MCF 10A (cell line): Measurements from ENCODE around the gene PLK1. TPM values are rescaled to one million over a fixed set of nuclear protein-coding genes. Genes with fewer than 3 reads are reported as not detected.

Experiments used
- BruUV-seq: library from RNA; stranded (reverse); fragments of 400-500 nt; replicated peaks from 2 replicates; lab custom pipeline; 2021; lab: Mats Ljungman, UMichigan
- CTCF ChIA-PET: fragments of 300-600 bp; sonication (Branson Sonifier 250); formaldehyde crosslinking; extraction: SDS; loops from one replicate; lab custom pipeline; 2021; ENCODE audit warnings: antibody characterized with exemption, inconsistent platforms; lab: Yijun Ruan, JAX
- POLR2A ChIA-PET: fragments of 300-600, 350-650 bp; sonication (Branson Sonifier 250); formaldehyde crosslinking; extraction: SDS; loops from one replicate; lab custom pipeline; 2020; ENCODE audit warnings: antibody characterized with exemption, inconsistent platforms; lab: Yijun Ruan, JAX
- DNase-seq: peaks from one replicate; pipeline ENCODE4 v3.0.0-alpha.2; 2018; ENCODE audit not compliant: unreplicated experiment
- H3K27ac Mint-ChIP-seq: one replicate; pipeline ENCODE4 v1.8.0; 2022; ENCODE audit warnings: mild to moderate bottlenecking, low read depth, mixed read lengths; ENCODE audit not compliant: unreplicated experiment
- H3K27me3 Mint-ChIP-seq: one replicate; pipeline ENCODE4 v1.8.0; 2022; ENCODE audit warnings: mixed read lengths; ENCODE audit not compliant: insufficient read depth, unreplicated experiment
- H3K36me3 Mint-ChIP-seq: one replicate; pipeline ENCODE4 v1.8.0; 2022; ENCODE audit warnings: mild to moderate bottlenecking, moderate library complexity, mixed read lengths; ENCODE audit not compliant: insufficient read depth, unreplicated experiment
- H3K4me1 Mint-ChIP-seq: one replicate; pipeline ENCODE4 v1.8.0; 2022; ENCODE audit warnings: mixed read lengths; ENCODE audit not compliant: insufficient read depth, unreplicated experiment
- H3K4me3 Mint-ChIP-seq: one replicate; pipeline ENCODE4 v1.8.0; 2022; ENCODE audit warnings: mild to moderate bottlenecking, moderate library complexity, mixed read lengths; ENCODE audit not compliant: unreplicated experiment
- H3K9me3 Mint-ChIP-seq: one replicate; pipeline ENCODE4 v1.8.0; 2022; ENCODE audit warnings: mixed read lengths; ENCODE audit not compliant: unreplicated experiment
- intact Hi-C: fragments of 100-400 bp; cut with micrococcal nuclease; formaldehyde crosslinking; loops from 2 replicates; pipeline ENCODE4 v1.14.1; 2022
- total RNA-seq: library from RNA; stranded (reverse); gene quantifications from 2 replicates; pipeline ENCODE4 v1.2.3, GENCODE V29; 2022
- TF ChIP-seq, protein P1 (sequence below): fragments of 200-600 bp; IDR thresholded peaks from one replicate; pipeline ENCODE4 v1.8.0; 2022; ENCODE audit warnings: antibody characterized with exemption, mild to moderate bottlenecking; ENCODE audit not compliant: unreplicated experiment

Gene PLK1
- total RNA-seq, 1 experiment from 2014 or later = 74.8 TPM

DNA sequence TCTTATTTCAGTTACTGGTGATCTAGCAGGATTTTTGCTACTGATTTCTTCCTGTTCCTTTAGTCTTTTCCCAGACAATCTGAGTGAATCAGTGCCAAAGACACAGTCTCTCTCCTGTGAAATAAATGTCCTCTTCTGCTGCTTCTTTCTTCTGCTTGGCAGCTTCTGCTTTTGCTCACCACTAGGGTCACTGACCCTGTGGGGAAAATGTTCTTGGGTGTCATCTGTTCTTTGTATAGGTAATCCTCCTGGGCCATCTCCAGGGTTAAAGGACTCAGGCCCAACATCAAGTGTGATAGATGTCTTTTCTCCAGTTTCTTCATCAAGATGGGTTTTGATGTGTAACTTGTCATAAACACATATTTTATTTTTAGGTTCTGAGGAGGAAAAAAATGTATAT is 42.7 kb upstream of the PLK1 start:
- DNase-seq = no peak
- H3K36me3 Mint-ChIP-seq = peaks cover 61% of the 10 kb centered on the region
- intact Hi-C loops = no loop called here
- H3K27ac Mint-ChIP-seq = no peak overlapping the region
- TF ChIP-seq, protein P1, sequence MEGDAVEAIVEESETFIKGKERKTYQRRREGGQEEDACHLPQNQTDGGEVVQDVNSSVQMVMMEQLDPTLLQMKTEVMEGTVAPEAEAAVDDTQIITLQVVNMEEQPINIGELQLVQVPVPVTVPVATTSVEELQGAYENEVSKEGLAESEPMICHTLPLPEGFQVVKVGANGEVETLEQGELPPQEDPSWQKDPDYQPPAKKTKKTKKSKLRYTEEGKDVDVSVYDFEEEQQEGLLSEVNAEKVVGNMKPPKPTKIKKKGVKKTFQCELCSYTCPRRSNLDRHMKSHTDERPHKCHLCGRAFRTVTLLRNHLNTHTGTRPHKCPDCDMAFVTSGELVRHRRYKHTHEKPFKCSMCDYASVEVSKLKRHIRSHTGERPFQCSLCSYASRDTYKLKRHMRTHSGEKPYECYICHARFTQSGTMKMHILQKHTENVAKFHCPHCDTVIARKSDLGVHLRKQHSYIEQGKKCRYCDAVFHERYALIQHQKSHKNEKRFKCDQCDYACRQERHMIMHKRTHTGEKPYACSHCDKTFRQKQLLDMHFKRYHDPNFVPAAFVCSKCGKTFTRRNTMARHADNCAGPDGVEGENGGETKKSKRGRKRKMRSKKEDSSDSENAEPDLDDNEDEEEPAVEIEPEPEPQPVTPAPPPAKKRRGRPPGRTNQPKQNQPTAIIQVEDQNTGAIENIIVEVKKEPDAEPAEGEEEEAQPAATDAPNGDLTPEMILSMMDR = no peak
- H3K9me3 Mint-ChIP-seq = no peaks in the 10 kb centered on the region
- BruUV-seq = no TSS peak
- POLR2A ChIA-PET = no interaction called here
- no peaks in the 10 kb centered on the region for H3K27me3 Mint-ChIP-seq
- H3K4me3 Mint-ChIP-seq = no peak overlapping the region
- H3K4me1 Mint-ChIP-seq = peaks cover 7% of the 10 kb centered on the region
- CTCF ChIA-PET = no interaction called here

DNA sequence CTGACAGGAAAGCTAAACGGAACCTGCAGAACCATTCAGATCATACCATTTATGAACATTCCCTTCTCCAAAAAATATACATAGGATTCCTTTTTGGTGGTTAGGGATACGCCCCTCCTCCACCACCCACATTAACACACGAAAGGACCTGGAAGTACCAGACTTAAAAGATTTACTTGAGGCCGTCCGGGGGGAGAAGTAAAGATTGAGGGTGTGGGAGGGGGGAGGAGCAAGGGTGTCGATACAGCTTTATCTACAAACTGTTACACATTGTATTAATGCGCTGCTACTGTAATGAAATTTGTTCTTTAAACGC is 38.1 kb upstream of the PLK1 start:
- no TSS peak for BruUV-seq
- Mint-ChIP-seq H3K4me1 (peaks cover 12% of the 10 kb centered on the region), H3K27me3 (no peaks in the 10 kb centered on the region), H3K9me3 (no peaks in the 10 kb centered on the region), H3K4me3 (peak overlapping the region; percentile 91), H3K27ac (peak overlapping the region; percentile 91), H3K36me3 (peaks cover 71% of the 10 kb centered on the region)
- ChIA-PET POLR2A (interaction anchor here (0.6 to 3.4 kb wide), 22 partner anchors 10 to 1978 kb away, joined by 3 to 24 read pairs (median 4); partner anchors contain the start of genes EARS2, NDUFAB1, PLK1 and UBFD1), CTCF (interaction anchor here (0.5 to 1.4 kb wide), 7 partner anchors 14 to 1990 kb away, joined by 3 to 7 read pairs (median 3); no protein-coding TSS in a partner anchor)
- intact Hi-C loops = no loop called here
- DNase-seq = peak; percentile 0
- TF ChIP-seq, protein P1 = no peak

DNA sequence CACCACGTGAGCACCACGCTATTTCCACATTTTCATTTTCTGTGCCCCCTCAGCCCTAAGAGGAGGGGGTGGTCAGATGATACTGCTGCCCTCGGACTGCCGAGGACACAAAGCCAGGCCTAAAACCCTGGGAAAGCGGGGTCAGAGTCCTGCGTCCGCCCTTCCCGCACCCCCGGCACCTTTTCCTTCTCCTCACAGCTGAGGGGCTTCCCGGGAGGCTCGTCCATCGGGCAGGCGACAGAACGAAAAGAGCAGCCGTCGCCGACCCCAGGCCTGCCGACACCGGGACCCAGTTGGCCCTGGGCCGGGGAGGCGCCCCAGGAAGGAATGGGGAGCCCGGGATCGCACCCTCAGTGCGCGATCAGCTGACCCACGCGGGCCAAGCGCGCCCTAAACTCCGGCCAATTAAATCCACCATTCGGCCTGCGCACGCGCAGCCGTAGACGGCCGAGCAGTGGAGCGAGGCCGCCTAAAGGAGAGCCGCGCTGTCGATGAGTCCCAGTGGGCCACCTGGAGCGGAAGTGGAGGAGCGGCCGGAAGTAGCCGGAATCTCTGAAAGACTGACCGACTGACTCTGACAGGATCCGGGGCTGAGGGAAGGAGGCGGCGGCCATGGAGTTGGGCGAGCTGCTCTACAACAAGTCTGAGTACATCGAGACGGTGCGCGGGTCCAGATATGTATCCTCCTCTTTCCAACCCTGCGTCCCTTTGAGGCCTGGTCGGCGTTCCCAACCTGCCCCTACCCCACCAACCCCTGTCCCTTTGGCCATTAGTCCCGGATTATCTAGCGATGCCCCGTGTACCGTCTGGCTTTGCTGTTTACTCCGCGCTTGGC is 37.5 kb upstream of the PLK1 start, which contains the start of the genes DCTN5 and PALB2:
Gene DCTN5, plus strand, starts transcription at position 536 of the 835 bp plus-strand sequence. Its CDS starts 77 bp downstream, at position 613.
Gene PALB2, minus strand, starts transcription at position 380 of the 835 bp plus-strand sequence. Its CDS starts 153 bp downstream, at position 227.
- H3K9me3 Mint-ChIP-seq = no peaks in the 10 kb centered on the region
- ChIA-PET CTCF (interaction anchor here (0.5 to 1.4 kb wide), 8 partner anchors 15 to 1991 kb away, joined by 3 to 7 read pairs (median 3); no protein-coding TSS in a partner anchor), POLR2A (interaction anchor here (0.6 to 3.4 kb wide), 34 partner anchors 8 to 1979 kb away, joined by 3 to 24 read pairs (median 4); partner anchors contain the start of genes EARS2, NDUFAB1, PLK1 and UBFD1)
- no peaks in the 10 kb centered on the region for H3K27me3 Mint-ChIP-seq
- TF ChIP-seq, protein P1 = no peak
- peaks cover 12% of the 10 kb centered on the region for H3K4me1 Mint-ChIP-seq
- H3K36me3 Mint-ChIP-seq = peaks cover 71% of the 10 kb centered on the region
- no TSS peak for BruUV-seq
- DNase-seq = peak; percentile 95
- intact Hi-C loops = no loop called here
- H3K4me3 Mint-ChIP-seq = peak within 1 kb of the TSS; percentile 91
- peak within 1 kb of the TSS; percentile 91 for H3K27ac Mint-ChIP-seq

DNA sequence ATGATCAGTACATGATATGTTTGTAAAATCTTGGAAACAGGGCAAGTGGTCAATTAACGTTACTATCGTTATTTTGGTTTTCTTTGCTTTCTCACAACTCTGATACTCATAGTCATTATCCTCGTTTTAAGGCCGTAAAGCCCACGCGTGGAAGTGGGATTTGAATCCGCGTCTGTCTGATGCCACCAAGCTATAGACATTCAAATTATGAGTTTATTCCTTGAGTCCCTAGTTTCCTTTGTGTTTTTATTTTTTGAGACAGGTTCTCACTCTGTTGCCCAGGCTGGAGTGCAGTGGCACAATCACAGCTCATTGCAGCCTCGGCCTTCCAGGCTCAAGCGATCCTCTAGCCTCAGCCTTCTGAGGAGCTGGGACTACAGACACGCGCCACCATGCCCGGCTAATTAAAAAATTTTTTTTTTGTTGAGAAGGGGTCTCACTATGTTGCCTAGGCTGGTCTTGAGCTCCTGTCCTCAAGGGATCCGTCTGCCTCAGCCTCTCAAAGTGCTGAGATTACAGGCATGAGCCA is 36.4 kb upstream of the PLK1 start:
- POLR2A ChIA-PET = interaction anchor here (0.8 to 3.4 kb wide), 13 partner anchors 9 to 138 kb away, joined by 3 to 24 read pairs (median 4); partner anchors contain the start of genes EARS2, PLK1 and UBFD1
- peak overlapping the region; percentile 91 for H3K4me3 Mint-ChIP-seq
- no peak for DNase-seq
- TF ChIP-seq, protein P1 = no peak
- no peaks in the 10 kb centered on the region for H3K9me3 Mint-ChIP-seq
- intact Hi-C loops = no loop called here
- CTCF ChIA-PET = interaction anchor here (0.6 to 1.3 kb wide), 3 partner anchors 45 to 1264 kb away, joined by 3 to 4 read pairs (median 4); no protein-coding TSS in a partner anchor
- H3K36me3 Mint-ChIP-seq = peaks cover 71% of the 10 kb centered on the region
- peaks cover 12% of the 10 kb centered on the region for H3K4me1 Mint-ChIP-seq
- BruUV-seq = no TSS peak
- H3K27ac Mint-ChIP-seq = peak overlapping the region; percentile 91
- no peaks in the 10 kb centered on the region for H3K27me3 Mint-ChIP-seq
